Liver (tissue), 9 donors: ENCODE measurements around the gene FBXW5. TPM values are rescaled to one million over a fixed set of nuclear protein-coding genes. Genes with fewer than 3 reads are reported as not detected.

ENCODE experiments used
- DNase-seq: peaks from one replicate; pipeline ENCODE4 v3.0.0-alpha.2; 2017; ENCODE audit warnings: low spot score
- H3K27ac ChIP-seq, 2 donors: one replicate each; pipeline ENCODE4 v1.7.0; 2013; ENCODE audit warnings: inconsistent platforms in 2 of 2, low read length in 2 of 2, control low read depth in 1 of 2, low read depth in 1 of 2, mild to moderate bottlenecking in 1 of 2
- H3K27me3 ChIP-seq, 4 donors: one replicate each; pipeline versions ENCODE4 v1.6.1 to v1.7.0; 2013; ENCODE audit warnings: low read length in 3 of 4, inconsistent platforms in 1 of 4, mild to moderate bottlenecking in 1 of 4, moderate library complexity in 1 of 4; ENCODE audit not compliant: control insufficient read depth in 4 of 4, insufficient read depth in 4 of 4
- H3K36me3 ChIP-seq, 4 donors: one replicate each; pipeline versions ENCODE4 v1.6.1 to v1.7.0; 2013; ENCODE audit warnings: low read length in 3 of 4, mild to moderate bottlenecking in 3 of 4, low read depth in 1 of 4, moderate library complexity in 1 of 4; ENCODE audit not compliant: control insufficient read depth in 4 of 4, insufficient read depth in 3 of 4
- H3K4me1 ChIP-seq, 4 donors: one replicate each; pipeline versions ENCODE4 v1.6.1 to v1.7.0; 2013; ENCODE audit warnings: low read length in 3 of 4, mild to moderate bottlenecking in 3 of 4, moderate library complexity in 1 of 4; ENCODE audit not compliant: control insufficient read depth in 4 of 4, insufficient read depth in 4 of 4
- H3K4me3 ChIP-seq, 3 donors: one replicate each; pipeline versions ENCODE4 v1.6.1 to v1.7.0; 2013; ENCODE audit warnings: low read length in 3 of 3, control low read depth in 1 of 3, low read depth in 1 of 3, mild to moderate bottlenecking in 1 of 3
- H3K9ac ChIP-seq, 2 donors: one replicate each; pipeline ENCODE4 v1.7.0; 2013; ENCODE audit warnings: low read length in 2 of 2, mild to moderate bottlenecking in 2 of 2, moderate library complexity in 2 of 2, control low read depth in 1 of 2, low read depth in 1 of 2
- H3K9me3 ChIP-seq, 4 donors: one replicate each; pipeline versions ENCODE4 v1.6.1 to v1.7.0; 2013; ENCODE audit warnings: low read length in 3 of 4; ENCODE audit not compliant: control insufficient read depth in 4 of 4
- EGR1 ChIP-seq, 2 donors: IDR thresholded peaks; 2 replicates each; pipeline ENCODE4 v1.6.1; 2016 to 2018; ENCODE audit warnings: antibody characterized with exemption in 2 of 2, low read depth in 2 of 2
- FOXA2 ChIP-seq: IDR thresholded peaks from 2 replicates; pipeline ENCODE4 v1.6.1; 2016; ENCODE audit warnings: antibody characterized with exemption
- HNF4A ChIP-seq, 2 donors: conservative IDR thresholded peaks; 2 replicates each; pipeline ENCODE4 v1.6.1; 2016; ENCODE audit warnings: antibody characterized with exemption in 2 of 2, mild to moderate bottlenecking in 2 of 2
- HNF4G ChIP-seq: IDR thresholded peaks from 2 replicates; pipeline ENCODE4 v1.6.1; 2016; ENCODE audit warnings: antibody characterized with exemption
- JUND ChIP-seq, 2 donors: IDR thresholded peaks; 2 replicates each; pipeline ENCODE4 v1.6.1; 2016; ENCODE audit warnings: antibody characterized with exemption in 2 of 2
- NR2F2 ChIP-seq: IDR thresholded peaks from 2 replicates; pipeline ENCODE4 v1.6.1; 2016; ENCODE audit warnings: antibody characterized with exemption
- RAD21 ChIP-seq, 2 donors: IDR thresholded peaks; 2 replicates each; pipeline ENCODE4 v1.6.1; 2016; ENCODE audit warnings: antibody characterized with exemption in 2 of 2, mild to moderate bottlenecking in 2 of 2
- RXRA ChIP-seq, 2 donors: IDR thresholded peaks; 2 replicates each; pipeline ENCODE4 v1.6.1; 2017 to 2018; ENCODE audit warnings: antibody characterized with exemption in 2 of 2, mild to moderate bottlenecking in 1 of 2
- TAF1 ChIP-seq: conservative IDR thresholded peaks from 2 replicates; pipeline ENCODE4 v1.6.1; 2016; ENCODE audit warnings: antibody characterized with exemption, mild to moderate bottlenecking
- WGBS: extraction: QIAGEN DNeasy Blood & Tissue Kit; methylation state at CpG from one replicate; pipeline ENCODE4 v1.1.7; 2013; 5-methylcytosine and 5-hydroxymethylcytosine counted together
- polyA plus RNA-seq, 2 donors: library from polyadenylated mRNA; stranded (reverse) in 1 of 2; unstranded in 1 of 2; fragments of 200-250 nt in 1 of 2; fragments of >200 nt in 1 of 2; fragmentation: Nextera tagmentation in 1 of 2; extraction: Ambion mirVana in 1 of 2; gene quantifications; one replicate each; pipeline versions ENCODE4 v1.2.1 to v1.2.3, GENCODE V29; 2013 to 2015
- total RNA-seq, 2 donors: library from RNA; depleted of rRNA; stranded (reverse); fragments of >200 nt; gene quantifications; one replicate each; pipeline ENCODE4 v1.2.3, GENCODE V29; 2014
- TF ChIP-seq, protein P1 (sequence below): IDR thresholded peaks from 2 replicates; pipeline ENCODE4 v1.6.1; 2016; ENCODE audit warnings: antibody characterized with exemption
- TF ChIP-seq, protein P2 (sequence below): IDR thresholded peaks from 2 replicates; pipeline ENCODE4 v1.6.1; 2016; ENCODE audit warnings: antibody characterized with exemption
- TF ChIP-seq, protein P3 (sequence below): fragments of 150-350 bp; IDR thresholded peaks from 2 replicates; pipeline ENCODE4 v1.5.1; 2017; ENCODE audit warnings: improper control_type of control experiment, low read depth, low read length; ENCODE audit not compliant: missing input control
- donor health status: healthy.
- donor health status: healthy.
- donor health status: healthy.
- donor health status: healthy.
- donor health status: healthy.

The FBXW5 gene
- total and polyA plus RNA-seq, 4 donors = 64.0 to 163 (median 109) TPM

GRCh38 chr9:136960938-136961275 lies 16.4 kb upstream of the FBXW5 start:
- peak overlapping the region in 1 of 2 donors; percentile 28 for H3K27ac ChIP-seq
- H3K27me3 ChIP-seq = no peaks in the 10 kb centered on the region
- WGBS = 89% methylated on average over 15 of the region's 15 CpGs
- DNase-seq = no peak
- TF ChIP-seq NR2F2 (no peak), HNF4A (conservative IDR thresholded peaks at IDR 0.05) (no peak), HNF4G (no peak), RXRA (IDR thresholded peaks at IDR 0.05) (no peak), FOXA2 (no peak), TAF1 (no peak), RAD21 (IDR thresholded peaks at IDR 0.05) (no peak), JUND (IDR thresholded peaks at IDR 0.05) (no peak)
- TF ChIP-seq, protein P1, sequence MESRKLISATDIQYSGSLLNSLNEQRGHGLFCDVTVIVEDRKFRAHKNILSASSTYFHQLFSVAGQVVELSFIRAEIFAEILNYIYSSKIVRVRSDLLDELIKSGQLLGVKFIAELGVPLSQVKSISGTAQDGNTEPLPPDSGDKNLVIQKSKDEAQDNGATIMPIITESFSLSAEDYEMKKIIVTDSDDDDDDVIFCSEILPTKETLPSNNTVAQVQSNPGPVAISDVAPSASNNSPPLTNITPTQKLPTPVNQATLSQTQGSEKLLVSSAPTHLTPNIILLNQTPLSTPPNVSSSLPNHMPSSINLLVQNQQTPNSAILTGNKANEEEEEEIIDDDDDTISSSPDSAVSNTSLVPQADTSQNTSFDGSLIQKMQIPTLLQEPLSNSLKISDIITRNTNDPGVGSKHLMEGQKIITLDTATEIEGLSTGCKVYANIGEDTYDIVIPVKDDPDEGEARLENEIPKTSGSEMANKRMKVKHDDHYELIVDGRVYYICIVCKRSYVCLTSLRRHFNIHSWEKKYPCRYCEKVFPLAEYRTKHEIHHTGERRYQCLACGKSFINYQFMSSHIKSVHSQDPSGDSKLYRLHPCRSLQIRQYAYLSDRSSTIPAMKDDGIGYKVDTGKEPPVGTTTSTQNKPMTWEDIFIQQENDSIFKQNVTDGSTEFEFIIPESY = no peak
- TF ChIP-seq, protein P2, sequence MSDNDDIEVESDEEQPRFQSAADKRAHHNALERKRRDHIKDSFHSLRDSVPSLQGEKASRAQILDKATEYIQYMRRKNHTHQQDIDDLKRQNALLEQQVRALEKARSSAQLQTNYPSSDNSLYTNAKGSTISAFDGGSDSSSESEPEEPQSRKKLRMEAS = no peak
- no peaks in the 10 kb centered on the region for H3K36me3 ChIP-seq
- H3K9ac ChIP-seq = no peak overlapping the region
- no peaks in the 10 kb centered on the region for H3K9me3 ChIP-seq
- no peaks in the 10 kb centered on the region for H3K4me1 ChIP-seq
- H3K4me3 ChIP-seq = no peak overlapping the region

GRCh38 chr9:136960212-136960937 lies 15.8 kb upstream of the FBXW5 start:
- H3K9me3 ChIP-seq = no peaks in the 10 kb centered on the region
- TF ChIP-seq, protein P2 = no peak
- H3K27ac ChIP-seq = no peak overlapping the region
- no peak overlapping the region for H3K4me3 ChIP-seq
- H3K36me3 ChIP-seq = no peaks in the 10 kb centered on the region
- no peak for DNase-seq
- H3K27me3 ChIP-seq = no peaks in the 10 kb centered on the region
- WGBS = 81% methylated on average over 19 of the region's 19 CpGs
- H3K9ac ChIP-seq = no peak overlapping the region
- no peaks in the 10 kb centered on the region for H3K4me1 ChIP-seq

- TF ChIP-seq JUND (IDR thresholded peaks at IDR 0.05) (no peak), HNF4A (conservative IDR thresholded peaks at IDR 0.05) (no peak), EGR1 (IDR thresholded peaks at IDR 0.05; ENCODE audit: low read depth in 2 of 2) (no peak)
- TF ChIP-seq, protein P1 = no peak
- TF ChIP-seq, protein P2 = no peak
- TF ChIP-seq, protein P3, sequence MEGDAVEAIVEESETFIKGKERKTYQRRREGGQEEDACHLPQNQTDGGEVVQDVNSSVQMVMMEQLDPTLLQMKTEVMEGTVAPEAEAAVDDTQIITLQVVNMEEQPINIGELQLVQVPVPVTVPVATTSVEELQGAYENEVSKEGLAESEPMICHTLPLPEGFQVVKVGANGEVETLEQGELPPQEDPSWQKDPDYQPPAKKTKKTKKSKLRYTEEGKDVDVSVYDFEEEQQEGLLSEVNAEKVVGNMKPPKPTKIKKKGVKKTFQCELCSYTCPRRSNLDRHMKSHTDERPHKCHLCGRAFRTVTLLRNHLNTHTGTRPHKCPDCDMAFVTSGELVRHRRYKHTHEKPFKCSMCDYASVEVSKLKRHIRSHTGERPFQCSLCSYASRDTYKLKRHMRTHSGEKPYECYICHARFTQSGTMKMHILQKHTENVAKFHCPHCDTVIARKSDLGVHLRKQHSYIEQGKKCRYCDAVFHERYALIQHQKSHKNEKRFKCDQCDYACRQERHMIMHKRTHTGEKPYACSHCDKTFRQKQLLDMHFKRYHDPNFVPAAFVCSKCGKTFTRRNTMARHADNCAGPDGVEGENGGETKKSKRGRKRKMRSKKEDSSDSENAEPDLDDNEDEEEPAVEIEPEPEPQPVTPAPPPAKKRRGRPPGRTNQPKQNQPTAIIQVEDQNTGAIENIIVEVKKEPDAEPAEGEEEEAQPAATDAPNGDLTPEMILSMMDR = no peak
- no peak for DNase-seq
- no peak overlapping the region for H3K27ac ChIP-seq
- WGBS = 84% methylated on average over 28 of the region's 28 CpGs
- H3K36me3 ChIP-seq = no peaks in the 10 kb centered on the region
- H3K4me3 ChIP-seq = no peak overlapping the region
- H3K4me1 ChIP-seq = no peaks in the 10 kb centered on the region
- no peak overlapping the region for H3K9ac ChIP-seq
- H3K9me3 ChIP-seq = no peaks in the 10 kb centered on the region
- H3K27me3 ChIP-seq = no peaks in the 10 kb centered on the region
Observed at GRCh38 chr9:136958898-136959850, 14.6 kb upstream of the FBXW5 start.
